Posterior cingulate gyrus (tissue), 11 donors: ENCODE data around the gene AKAP5.

Experiments used
- DNase-seq, 10 donors: peaks; one replicate each; pipeline versions ENCODE4 v3.0.0 to v3.0.0-alpha.2; 2020 to 2021; ENCODE audit warnings: mixed read lengths in 3 of 10
- intact Hi-C: fragments of 100-400 bp; cut with DNase I; formaldehyde crosslinking; loops from one replicate; pipeline ENCODE4 v1.15.1; 2023

Gene AKAP5

DNA sequence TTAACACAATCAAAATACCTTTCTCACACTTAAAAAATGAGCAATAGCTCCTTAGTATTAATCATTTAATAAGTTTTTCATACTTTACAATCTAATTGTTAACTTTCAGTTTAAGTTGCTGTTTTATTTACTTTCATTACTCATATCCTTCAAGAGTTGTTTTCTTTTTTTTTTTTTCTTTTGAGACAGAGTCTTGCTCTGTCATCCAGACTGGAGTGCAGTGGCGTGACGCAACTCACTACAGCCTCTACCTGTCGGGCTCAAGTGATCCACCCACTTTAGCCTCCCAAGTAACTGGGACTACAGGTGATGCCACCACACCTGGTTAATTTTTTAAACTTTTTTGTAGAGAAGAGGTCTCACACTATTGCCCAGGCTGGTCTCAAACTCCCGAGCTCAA is 55.4 kb downstream of the AKAP5 start:
- intact Hi-C loops = no loop called here
- no peak for DNase-seq

DNA sequence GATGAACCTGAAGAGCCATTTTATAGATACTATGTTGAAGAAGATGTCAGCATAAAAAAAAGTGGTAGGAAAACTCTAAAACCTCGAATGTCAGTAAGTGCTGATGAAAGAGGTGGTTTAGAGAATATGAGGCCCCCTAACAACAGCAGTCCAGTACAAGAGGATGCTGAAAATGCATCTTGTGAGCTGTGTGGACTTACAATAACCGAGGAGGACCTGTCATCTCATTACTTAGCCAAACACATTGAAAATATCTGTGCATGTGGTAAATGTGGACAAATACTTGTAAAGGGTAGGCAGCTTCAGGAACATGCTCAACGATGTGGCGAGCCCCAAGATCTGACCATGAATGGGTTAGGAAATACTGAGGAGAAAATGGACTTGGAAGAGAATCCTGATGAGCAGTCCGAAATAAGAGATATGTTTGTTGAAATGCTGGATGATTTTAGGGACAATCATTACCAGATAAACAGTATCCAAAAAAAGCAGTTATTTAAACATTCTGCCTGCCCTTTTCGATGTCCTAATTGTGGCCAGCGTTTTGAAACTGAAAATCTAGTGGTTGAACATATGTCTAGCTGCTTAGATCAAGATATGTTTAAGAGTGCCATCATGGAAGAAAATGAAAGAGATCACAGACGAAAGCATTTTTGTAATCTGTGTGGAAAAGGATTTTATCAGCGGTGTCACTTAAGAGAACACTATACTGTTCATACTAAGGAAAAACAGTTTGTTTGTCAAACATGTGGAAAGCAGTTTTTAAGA is 57.5 kb downstream of the AKAP5 start:
- DNase-seq = no peak
- intact Hi-C loops = no loop called here
